GM12878 (cell line): ENCODE measurements around the gene SFI1. TPM values are rescaled to one million over a fixed set of nuclear protein-coding genes. Genes with fewer than 3 reads are reported as not detected.

Experiments
- CHD4 ChIP-seq: fragments of 200-600 bp; sonication (generic); IDR thresholded peaks from 2 replicates; pipeline ENCODE4 v1.6.1; 2016; ENCODE audit warnings: mild to moderate bottlenecking
- E2F8 ChIP-seq: fragments of 450-650 bp; IDR thresholded peaks from 2 replicates; pipeline ENCODE4 v1.6.1; 2018; ENCODE audit warnings: mild to moderate bottlenecking, low read depth, moderate library complexity; ENCODE audit not compliant: partially characterized antibody
- IRF3 ChIP-seq: fragments of 450-650 bp; IDR thresholded peaks from 2 replicates; pipeline ENCODE4 v1.6.1; 2014; ENCODE audit warnings: mild to moderate bottlenecking
- MYC ChIP-seq: IDR thresholded peaks from 2 replicates; pipeline ENCODE4 v1.6.1; 2011; ENCODE audit warnings: mild to moderate bottlenecking, low read length, moderate library complexity, inconsistent platforms; ENCODE audit not compliant: insufficient read depth, insufficient replicate concordance, insufficient read length, severe bottlenecking
- RELA ChIP-seq: fragments of 450-650 bp; IDR thresholded peaks from 2 replicates; pipeline ENCODE4 v1.8.0; 2014; ENCODE audit warnings: borderline replicate concordance; ENCODE audit not compliant: partially characterized antibody
- ZBTB11 ChIP-seq: fragments of 450-650 bp; formaldehyde crosslinking; IDR thresholded peaks from 2 replicates; pipeline ENCODE4 v1.5.0; 2022; ENCODE audit warnings: mild to moderate bottlenecking, missing genetic modification characterization
- polyA plus RNA-seq, 11 experiments: library from polyadenylated mRNA; depleted of rRNA in 4 of 11; unstranded in 6 of 11; stranded (reverse) in 5 of 11; fragments of >200 nt; fragmentation: Nextera tagmentation in 4 of 11; fragmentation: Illumina TruSeq in 1 of 11; extraction: Ambion mirVana in 4 of 11; extraction: Trizol in 1 of 11; gene quantifications; 1 replicate in 1 of 11; 2 replicates in 10 of 11; pipeline versions ENCODE4 v1.2.1 to v1.2.3, GENCODE V29; 2011 to 2016; ENCODE audit warnings: inconsistent platforms in 2 of 11, missing spikeins in 2 of 11, low read depth in 1 of 11
- total RNA-seq, 4 experiments: library from RNA; depleted of rRNA in 3 of 4; stranded (reverse); fragments of >200 nt in 3 of 4; fragmentation: Illumina TruSeq in 1 of 4; extraction: Trizol in 1 of 4; gene quantifications; 2 replicates each; pipeline versions ENCODE4 v1.2.1 to v1.2.3, GENCODE V29; 2013 to 2021

SFI1 gene
- total and polyA plus RNA-seq, 10 of the 15 experiments (the other 5 are each of a cell fraction or from before 2014, with no cell fraction given), result 6.3 to 70.1 (median 30.4) TPM

GRCh38 chr22:31474743-31475142, 21.6 kb upstream of the SFI1 start (continued):
- TF ChIP-seq E2F8 (no peak), IRF3 (no peak), MYC (no peak), ZBTB11 (CRISPR knock-in tag) (no peak), CHD4 (no peak), RELA (no peak)
